GM04503 (cell line): ENCODE data around the gene DACH1.

Experiments used
- DNase-seq: peaks from one replicate; pipeline ENCODE4 v3.0.0-alpha.2; 2012; ENCODE audit warnings: low read depth

The DACH1 gene

GRCh38 chr13:71701741-71702140 lies 165.3 kb downstream of the DACH1 start:
- DNase-seq: no peak

- DNase-seq: no peak
These were observed 167.7 kb downstream of the DACH1 start for GRCh38 chr13:71699342-71699741.

GRCh38 chr13:71695662-71696061 lies 171.3 kb downstream of the DACH1 start:
- no peak for DNase-seq

- no peak for DNase-seq
These were observed 181.9 kb downstream of the DACH1 start for GRCh38 chr13:71685072-71685471.

GRCh38 chr13:71681901-71682613 lies 184.9 kb downstream of the DACH1 start:
- DNase-seq: no peak

- no peak for DNase-seq
These were observed 189.9 kb downstream of the DACH1 start for GRCh38 chr13:71677124-71677523.

- no peak for DNase-seq
These were observed 194.5 kb downstream of the DACH1 start for GRCh38 chr13:71672512-71672911.

- DNase-seq: no peak
These were observed 203.6 kb downstream of the DACH1 start for GRCh38 chr13:71663431-71663830.

GRCh38 chr13:71661921-71662320 lies 205.1 kb downstream of the DACH1 start:
- DNase-seq: no peak

GRCh38 chr13:71659404-71659803 lies 207.6 kb downstream of the DACH1 start:
- DNase-seq: no peak

- no peak for DNase-seq
These were observed 221.5 kb downstream of the DACH1 start for GRCh38 chr13:71645467-71645866.

- no peak for DNase-seq
These were observed 222.4 kb downstream of the DACH1 start for GRCh38 chr13:71644579-71644978.

GRCh38 chr13:71643448-71643860 lies 223.6 kb downstream of the DACH1 start:
- DNase-seq: no peak

- DNase-seq: no peak
These were observed 228.3 kb downstream of the DACH1 start for GRCh38 chr13:71638751-71639150.

GRCh38 chr13:71634602-71635443 lies 232.2 kb downstream of the DACH1 start:
- DNase-seq: no peak

GRCh38 chr13:71634182-71634581 lies 232.8 kb downstream of the DACH1 start:
- no peak for DNase-seq

- DNase-seq: no peak
These were observed 234.3 kb downstream of the DACH1 start for GRCh38 chr13:71632721-71633120.

GRCh38 chr13:71632206-71632605 lies 234.8 kb downstream of the DACH1 start:
- no peak for DNase-seq

GRCh38 chr13:71629167-71629566 lies 237.8 kb downstream of the DACH1 start:
- DNase-seq: no peak

GRCh38 chr13:71626421-71627117 lies 240.4 kb downstream of the DACH1 start:
- DNase-seq: no peak

- no peak for DNase-seq
These were observed 241.3 kb downstream of the DACH1 start for GRCh38 chr13:71625694-71626093.

GRCh38 chr13:71624653-71625600 lies 242.1 kb downstream of the DACH1 start:
- DNase-seq: no peak
